ENCODE measurements around the gene ANKHD1. TPM values are rescaled to one million over a fixed set of nuclear protein-coding genes. Genes with fewer than 3 reads are reported as not detected.

Gene ANKHD1
- total and polyA plus RNA-seq, 9 of the 15 experiments (the other 6 are each of a cell fraction or from before 2014, with no cell fraction given), result 38.9 to 138 (median 78.7) TPM

DNA sequence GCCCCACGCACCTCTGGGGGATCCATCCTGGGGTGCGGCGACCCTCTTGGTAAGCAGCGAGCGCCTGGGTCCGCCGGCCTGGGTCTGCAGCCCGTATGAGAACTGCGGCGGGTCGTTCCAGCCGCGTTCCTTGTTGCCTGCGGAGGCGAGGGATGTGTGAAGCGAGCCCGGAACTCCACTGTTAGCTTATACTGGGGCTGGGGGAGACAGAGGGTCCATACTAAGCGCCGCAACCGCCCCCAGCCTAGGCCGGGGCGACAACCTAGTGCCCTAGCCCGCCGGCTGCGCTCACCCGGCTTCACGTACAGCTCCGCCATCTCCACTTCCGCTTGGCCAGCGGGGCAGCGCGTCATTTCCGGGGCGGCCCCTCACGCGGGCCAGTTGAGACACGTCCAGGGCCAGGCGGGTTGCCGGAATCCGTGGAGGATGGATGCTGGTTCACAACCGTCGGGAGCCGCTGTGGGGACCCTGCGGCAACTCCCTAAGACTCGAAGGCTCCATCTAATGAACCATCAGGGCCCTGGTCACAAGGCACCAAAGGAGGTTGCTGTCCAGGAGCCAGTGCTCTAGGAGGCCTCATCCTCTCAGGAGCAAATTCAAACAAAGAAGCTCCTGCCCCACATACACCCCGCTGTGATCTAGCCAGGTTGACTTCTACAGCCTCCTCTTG, 155.6 kb downstream of the ANKHD1 start, which contains the start of gene SRA1 (continued):
- TF ChIP-seq HOMEZ (CRISPR knock-in tag; IDR thresholded peaks at IDR 0.05) (no peak), ZNF511 (CRISPR knock-in tag; IDR thresholded peaks at IDR 0.05) (no peak; the same call in 1 of the 2 replicates), JUN (IDR thresholded peaks at IDR 0.05; ENCODE audit: borderline replicate concordance, low read depth, low read length) (no peak), JUN (CRISPR knock-in tag; IDR thresholded peaks at IDR 0.05; ENCODE audit: borderline replicate concordance) (0 out of 2 replicates have a peak, but pooled peaks have one; percentile 67), FOXA3 (CRISPR knock-in tag; conservative IDR thresholded peaks at IDR 0.05 in 1 of 2, IDR thresholded peaks at IDR 0.05 in 1 of 2) (0 out of 4 replicates have a peak, but pooled peaks of 1 of the 2 experiments have one; percentile 5), DIDO1 (tag; IDR thresholded peaks at IDR 0.05; ENCODE audit: low read depth) (no peak), ESRRB (CRISPR knock-in tag; IDR thresholded peaks at IDR 0.05; ENCODE audit: borderline replicate concordance) (no peak), NCOA2 (IDR thresholded peaks at IDR 0.05; ENCODE audit: partially characterized antibody in 2 of 2) (no peak), SRSF3 (IDR thresholded peaks at IDR 0.05; ENCODE audit: insufficient read depth, low read length) (no peak), VEZF1 (CRISPR knock-in tag; IDR thresholded peaks at IDR 0.05) (peak; percentile 30; the same call in 1 of the 2 replicates), ZC3H8 (IDR thresholded peaks at IDR 0.05) (no peak), HNRNPUL1 (IDR thresholded peaks at IDR 0.05; ENCODE audit: low read length) (no peak), MTA3 (IDR thresholded peaks at IDR 0.05; ENCODE audit: borderline replicate concordance) (peak; percentile 57; the same call in 1 of the 2 replicates), NFRKB (IDR thresholded peaks at IDR 0.05; ENCODE audit: low read depth) (peak; percentile 71; the same call in 1 of the 2 replicates), C11orf30 (IDR thresholded peaks at IDR 0.05; ENCODE audit: low read depth) (peak; percentile 61; the same call in 1 of the 2 replicates), TAF1 (IDR thresholded peaks at IDR 0.05; ENCODE audit: control insufficient read depth, extremely low read depth, insufficient read depth, low read length, severe bottlenecking) (peak; percentile 95), HMGN3 (IDR thresholded peaks at IDR 0.05; ENCODE audit: borderline replicate concordance, extremely low read depth, insufficient read length, low read depth, low read length) (peak; percentile 72), ETV6 (IDR thresholded peaks at IDR 0.05; ENCODE audit: borderline replicate concordance in 1 of 2, low read depth in 2 of 2, low read length in 1 of 2) (no peak), ETV6 (CRISPR knock-in tag; IDR thresholded peaks at IDR 0.05; ENCODE audit: borderline replicate concordance) (no peak), POLR2B (IDR thresholded peaks at IDR 0.05; ENCODE audit: low read depth, partially characterized antibody) (peak; percentile 94), E2F5 (CRISPR knock-in tag; IDR thresholded peaks at IDR 0.05) (no peak), SIN3B (IDR thresholded peaks at IDR 0.05; ENCODE audit: low read depth) (peak; percentile 77)
